ENCODE data around the gene BCLAF3.

The BCLAF3 gene

DNA sequence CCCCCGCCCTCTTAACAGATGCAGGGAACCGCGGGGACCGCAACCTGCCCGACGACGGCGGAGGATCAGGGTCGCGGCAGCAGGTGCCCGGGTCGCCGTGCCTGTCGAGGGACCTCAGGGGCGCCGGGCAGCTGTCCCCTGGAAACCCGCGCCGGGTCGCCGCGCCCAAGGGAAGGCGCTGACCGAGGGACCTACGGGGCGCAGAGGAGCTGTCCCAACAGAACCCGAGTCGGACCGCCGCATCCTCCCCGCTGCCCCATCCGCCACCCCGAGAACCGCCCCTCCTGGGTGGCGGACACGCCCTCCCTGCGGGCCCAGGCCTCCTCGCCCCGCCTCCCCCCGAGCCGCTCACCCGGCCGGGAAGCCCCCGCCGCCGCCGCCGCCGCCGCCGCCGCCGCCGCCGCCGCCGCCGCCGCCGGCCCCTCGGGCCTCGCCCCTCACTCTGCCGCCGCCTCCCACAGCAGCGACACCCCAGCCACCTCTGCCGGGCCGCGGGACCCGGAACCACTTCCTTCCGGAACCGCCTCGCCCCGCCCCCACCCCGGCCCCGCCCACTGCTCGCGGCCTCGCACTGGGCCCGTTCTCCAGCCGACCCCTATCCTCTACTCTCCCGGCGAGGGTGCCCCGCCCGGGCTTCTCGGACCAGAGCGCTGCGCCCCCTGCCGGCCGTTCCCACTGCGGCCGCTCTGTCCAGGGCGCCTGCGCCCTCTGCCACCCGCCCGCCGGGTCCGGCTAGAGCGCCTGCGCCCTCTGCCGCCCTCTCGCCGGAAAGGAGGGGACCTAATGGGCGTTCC lies at the start of gene BCLAF3:
Gene BCLAF3, minus strand, starts transcription at position 506 of the 794 bp plus-strand sequence. CDS start 20,797 bp downstream, outside the sequence.
- peak; percentile 73 to 76 for DNase-seq (ENCODE audit: low read depth in 2 of 2)

DNA sequence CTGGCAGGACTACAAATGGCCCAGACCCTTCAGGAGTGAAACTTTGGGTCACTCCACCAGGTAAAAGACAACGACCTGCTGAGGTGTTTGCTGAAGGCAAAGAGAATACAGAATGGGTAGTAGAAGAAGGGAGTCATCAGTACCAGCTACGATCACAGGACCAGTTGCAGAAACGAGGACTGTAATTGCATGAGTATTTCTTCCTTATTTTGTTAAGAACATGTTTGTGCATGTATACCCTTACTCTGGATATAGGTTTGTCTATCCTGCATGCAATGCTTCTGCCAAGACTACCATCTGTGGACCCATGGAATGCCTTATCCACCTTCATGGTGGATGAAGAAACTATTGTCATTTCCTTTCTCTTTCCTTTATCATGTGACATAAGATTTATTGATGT lies 48.1 kb upstream of the BCLAF3 start:
- no peak for DNase-seq (ENCODE audit: low read depth in 2 of 2)

DNA sequence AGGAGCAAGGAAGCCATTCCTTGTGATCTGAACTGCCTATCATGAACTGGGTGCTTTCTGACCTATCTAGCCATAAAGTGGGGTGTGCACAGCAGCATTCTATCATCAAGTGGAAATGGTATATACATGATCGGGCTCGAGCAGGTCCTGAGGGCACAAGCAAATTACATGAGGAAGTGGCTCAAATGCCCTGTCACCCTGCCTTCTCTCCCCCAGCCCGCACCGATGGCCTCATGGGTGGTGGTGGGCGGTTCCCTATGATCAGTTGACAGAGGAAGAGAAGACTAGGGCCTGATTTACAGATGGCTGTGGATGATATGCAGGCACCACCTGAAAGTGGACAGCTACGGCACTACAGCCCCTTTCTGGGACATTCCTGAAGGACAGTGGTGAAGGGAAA lies 46.3 kb upstream of the BCLAF3 start:
- DNase-seq (ENCODE audit: low read depth in 2 of 2) = no peak

DNA sequence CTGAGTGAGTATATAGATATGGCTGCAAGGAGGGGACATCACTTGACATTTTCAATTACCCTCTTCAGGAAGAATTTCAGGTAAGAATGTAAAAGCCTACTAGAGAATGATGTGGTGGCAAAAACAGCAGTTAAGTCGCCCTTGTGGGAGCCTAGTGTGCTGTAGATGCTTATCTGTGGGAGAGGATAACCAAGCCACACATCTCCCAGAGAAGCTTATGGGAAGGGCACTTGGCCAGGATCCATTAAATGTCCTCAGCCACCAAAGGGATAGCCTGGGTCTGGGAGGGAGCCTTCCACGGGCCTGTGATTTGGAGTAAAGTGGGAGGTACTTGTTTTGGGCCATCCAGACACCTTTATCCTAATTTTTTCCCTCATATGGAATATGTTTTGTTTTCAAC lies 41.3 kb upstream of the BCLAF3 start:
- no peak for DNase-seq (ENCODE audit: low read depth in 2 of 2)

DNA sequence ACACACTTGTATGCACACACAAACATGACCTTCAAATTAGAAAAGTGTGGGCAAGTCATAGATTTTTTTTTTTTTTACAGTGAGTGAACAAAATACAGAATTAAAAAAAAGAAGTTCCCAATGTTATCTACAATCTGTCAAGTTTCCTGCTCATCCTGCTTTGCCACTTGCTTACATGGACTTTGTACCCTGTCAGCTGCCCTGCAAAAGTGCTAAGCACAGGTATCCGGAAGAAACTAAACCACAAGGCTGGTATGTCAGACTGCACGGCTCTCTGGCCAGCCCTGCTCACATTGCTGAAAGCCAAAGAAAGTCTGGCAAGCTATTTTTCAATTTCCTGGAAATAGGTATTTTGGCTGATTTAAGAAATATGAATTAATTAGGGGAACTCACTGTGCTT lies 38.9 kb upstream of the BCLAF3 start:
- DNase-seq (ENCODE audit: low read depth in 2 of 2) = no peak

DNA sequence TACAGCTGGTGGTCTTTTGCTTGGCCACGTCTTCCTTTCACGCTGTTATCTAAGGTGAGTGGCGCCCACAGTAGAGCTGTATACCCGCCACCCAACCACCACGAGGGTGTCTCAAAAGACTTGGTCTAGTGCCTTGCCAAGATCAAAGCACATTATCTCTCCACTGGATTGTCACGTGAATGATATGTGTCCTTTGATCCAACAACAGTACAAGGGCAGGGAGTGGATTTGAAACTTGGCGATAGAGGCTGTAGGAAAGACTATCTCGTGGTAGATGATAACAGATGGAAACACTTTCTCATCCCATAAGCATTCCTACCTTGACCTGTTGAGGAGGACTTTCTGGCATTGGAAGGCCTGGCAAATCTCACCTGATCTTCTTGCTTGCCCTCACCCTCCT lies 37.7 kb upstream of the BCLAF3 start:
- DNase-seq (ENCODE audit: low read depth in 2 of 2) = no peak

DNA sequence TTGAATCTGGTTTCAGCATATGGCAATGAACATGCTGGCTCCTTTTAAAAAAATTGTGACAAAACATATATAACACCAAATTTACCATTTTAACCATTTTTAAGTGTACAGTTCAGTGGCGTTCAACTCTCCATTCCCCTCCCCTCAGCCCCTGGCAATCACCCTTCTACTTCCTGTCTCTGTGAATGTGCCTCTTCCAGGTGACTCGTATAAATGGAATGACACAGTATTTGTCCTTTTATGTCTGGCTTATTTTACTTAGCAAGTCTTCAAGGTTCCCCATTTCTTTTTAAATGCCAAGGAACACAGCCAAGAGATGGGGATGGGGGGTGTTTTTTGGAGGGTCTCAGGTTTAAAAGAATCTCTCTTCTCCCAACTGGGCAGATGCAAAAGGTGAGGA lies 35.4 kb upstream of the BCLAF3 start:
- DNase-seq (ENCODE audit: low read depth in 2 of 2) = no peak

DNA sequence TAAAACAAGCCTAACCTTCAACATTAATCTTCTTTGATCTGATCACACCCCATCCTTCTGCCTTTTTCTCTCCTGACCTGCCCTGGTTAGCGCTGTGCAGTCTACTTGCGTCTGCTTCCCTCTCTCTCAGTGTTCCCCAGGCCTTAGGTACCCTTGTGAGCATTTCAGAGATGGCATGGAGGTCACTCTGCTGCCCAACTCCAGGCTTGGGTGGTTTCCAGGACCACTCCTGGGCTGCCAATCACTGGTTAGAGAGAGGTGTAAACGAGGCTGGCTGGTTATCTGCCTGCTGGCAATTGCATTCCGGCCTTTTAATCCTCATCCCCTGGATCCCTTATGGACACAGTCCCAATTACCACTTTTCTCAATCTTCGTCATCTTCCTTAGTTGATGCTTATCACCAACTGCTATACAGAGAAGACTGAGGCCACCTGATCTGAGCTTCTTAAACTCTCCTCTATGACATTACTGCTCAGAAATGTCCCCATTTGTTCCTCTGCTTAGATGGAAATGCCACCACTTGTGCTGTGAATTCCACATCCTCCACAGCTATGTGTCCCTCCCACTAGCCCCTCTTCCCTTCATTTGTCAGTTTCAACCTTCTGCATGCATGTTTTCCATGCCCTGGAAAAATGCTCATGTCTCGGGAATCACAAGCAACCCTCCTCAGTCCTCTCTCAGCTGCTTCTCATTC lies 29.0 kb upstream of the BCLAF3 start:
- DNase-seq (ENCODE audit: low read depth in 2 of 2) = no peak

DNA sequence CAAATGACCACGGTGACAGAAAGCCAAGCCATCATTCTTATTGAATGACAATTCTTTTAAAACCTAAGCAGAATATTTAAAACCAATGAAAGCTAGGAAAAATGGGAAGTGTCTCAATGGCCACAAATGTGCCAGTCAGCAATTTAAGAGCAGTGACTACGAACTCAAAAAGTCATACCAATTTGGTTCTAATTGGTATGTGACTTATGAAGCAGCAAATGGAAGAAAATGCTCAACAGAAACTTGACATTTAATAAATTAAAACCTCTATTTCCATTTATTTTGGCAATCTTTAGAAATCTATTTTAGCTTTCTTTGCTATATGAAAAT lies 25.7 kb upstream of the BCLAF3 start:
- DNase-seq (ENCODE audit: low read depth in 2 of 2) = no peak

DNA sequence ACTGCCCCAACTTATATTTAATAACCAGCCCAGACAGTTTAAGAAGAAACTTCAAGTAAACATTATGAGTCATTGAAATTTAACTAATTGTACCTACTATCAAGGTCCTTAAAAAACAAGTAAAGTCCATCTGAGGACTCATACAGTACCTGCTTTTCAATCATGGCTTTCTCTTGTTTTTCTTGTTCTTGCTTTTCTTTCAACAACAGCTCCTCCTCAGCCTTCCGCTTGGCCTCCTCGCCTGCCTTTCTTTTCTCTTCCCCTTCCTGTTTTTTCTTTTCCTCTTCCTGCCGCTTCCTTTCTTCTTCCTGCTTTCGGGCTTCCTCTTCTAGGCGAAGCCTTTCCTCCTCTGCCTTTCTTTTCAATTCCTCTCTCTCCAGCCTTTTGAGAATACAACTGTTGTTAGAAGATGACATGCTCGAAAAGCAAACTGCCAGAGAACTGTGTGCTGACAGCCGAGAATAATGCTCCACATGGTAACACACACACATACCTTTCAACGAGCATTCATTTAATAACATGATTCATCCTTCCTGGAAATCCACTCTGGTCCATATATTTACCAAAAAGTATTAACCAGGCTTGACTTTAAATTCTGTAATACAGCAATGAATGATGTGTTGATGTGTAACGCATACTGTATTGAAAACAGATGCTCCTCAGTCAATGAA lies 25.2 kb upstream of the BCLAF3 start:
- no peak for DNase-seq (ENCODE audit: low read depth in 2 of 2)

DNA sequence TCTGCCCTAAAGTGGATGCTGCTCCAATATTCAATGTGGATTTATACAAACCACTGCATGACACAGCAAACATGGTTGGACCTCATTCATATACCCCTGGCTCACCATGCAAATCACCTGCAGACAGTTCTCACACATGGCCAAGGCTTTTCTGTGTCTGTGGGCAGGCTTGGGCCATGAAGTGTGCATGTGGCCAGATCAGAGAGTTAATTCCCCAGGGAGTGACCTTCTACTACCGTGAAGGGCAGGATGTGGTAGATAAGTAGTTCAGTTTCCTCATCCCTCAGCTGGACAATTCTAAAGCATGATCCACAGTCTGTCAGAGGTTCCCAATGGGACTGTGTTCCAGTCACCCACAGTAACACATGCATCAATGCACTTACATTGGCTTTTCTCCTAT lies 24.6 kb upstream of the BCLAF3 start:
- DNase-seq (ENCODE audit: low read depth in 2 of 2) = no peak

DNA sequence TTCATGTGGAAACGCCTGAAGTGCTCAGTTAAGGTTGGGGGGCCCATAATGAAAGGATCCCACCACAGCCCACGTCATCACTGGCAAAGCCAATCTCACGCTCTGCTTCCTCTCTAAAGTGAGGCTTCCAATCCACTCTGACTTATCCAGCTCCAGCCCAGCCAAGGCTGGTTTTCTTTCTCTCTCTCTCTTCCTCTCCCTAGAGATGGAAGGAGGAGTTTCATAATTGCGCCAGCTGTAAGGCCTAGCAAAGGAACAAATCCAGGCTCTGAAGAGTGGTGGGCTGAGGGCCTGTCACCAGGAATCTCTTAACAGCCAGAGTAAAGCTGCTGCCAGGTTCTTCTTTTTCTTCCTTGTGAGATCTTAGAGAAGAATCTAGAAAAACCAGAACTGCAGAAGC lies 20.7 kb upstream of the BCLAF3 start:
- no peak for DNase-seq (ENCODE audit: low read depth in 2 of 2)

DNA sequence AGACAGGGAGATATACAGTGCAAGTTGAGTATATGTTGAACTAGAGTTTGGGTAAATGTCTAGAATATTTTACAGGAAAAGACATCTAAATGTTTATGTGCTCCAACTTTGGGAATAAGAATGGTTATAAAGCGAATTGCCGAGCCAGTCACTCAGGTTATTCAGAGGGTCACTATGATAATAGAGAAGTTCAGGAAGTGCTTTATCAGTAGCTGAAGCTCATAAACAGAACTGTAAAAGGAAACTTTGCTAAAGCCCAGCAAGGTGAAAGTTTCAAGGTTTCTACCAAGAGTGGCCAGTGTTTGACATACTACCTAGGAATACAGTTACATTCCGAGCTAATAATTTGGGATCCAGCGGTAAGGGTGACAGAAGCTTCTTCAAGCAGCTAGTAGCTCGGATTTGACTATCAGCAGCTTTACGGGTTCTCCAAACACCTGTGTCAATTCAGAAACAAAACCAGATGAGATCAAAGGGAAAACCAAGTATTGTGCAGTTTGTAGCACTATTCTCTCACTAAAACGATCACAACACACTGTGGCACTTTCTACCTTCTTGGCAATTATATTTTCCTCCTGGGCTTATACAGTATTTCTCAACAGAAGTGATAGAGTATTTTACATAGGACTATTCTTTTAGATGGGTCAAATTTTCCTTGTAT lies 17.2 kb upstream of the BCLAF3 start:
- DNase-seq (ENCODE audit: low read depth in 2 of 2) = no peak

DNA sequence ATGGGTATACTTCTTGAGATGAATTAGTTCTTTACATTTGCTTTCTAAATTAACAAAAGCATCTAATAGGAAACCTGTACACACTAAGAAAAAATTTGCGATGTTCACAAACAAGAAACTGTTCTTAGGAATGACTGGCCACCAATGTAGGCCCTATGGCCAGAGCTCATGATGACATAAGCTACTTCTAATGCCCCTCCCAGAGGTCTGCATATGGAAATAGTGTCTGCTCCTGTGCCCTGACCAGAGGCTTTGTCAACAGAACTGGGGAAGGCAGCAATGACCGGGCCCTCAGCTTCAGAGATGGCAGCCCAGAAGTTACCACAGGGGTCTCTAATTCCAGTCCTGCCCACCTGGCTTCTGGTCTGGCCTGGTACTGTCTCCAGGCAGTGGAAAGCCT lies 15.0 kb upstream of the BCLAF3 start:
- DNase-seq (ENCODE audit: low read depth in 2 of 2) = no peak

DNA sequence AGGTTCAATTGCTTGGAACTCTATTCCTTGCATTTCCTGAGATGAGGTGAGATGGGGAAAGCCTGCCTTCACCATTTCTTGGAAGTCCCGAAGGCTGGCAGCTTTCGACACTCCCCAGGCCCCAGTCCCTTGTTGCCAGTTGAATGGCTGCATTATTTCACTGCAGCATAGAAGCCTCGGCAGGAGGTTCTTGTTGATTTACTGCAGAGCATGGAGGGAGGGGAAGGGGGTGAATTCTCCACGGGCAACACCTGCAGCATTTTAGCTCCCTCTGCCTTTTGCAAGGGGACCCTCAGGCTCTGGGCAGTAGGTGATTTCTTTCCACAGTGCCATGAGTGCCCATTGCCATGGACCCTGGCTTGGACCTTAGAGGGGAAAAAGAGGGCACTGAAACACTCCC lies 10.7 kb upstream of the BCLAF3 start:
- DNase-seq (ENCODE audit: low read depth in 2 of 2) = no peak

DNA sequence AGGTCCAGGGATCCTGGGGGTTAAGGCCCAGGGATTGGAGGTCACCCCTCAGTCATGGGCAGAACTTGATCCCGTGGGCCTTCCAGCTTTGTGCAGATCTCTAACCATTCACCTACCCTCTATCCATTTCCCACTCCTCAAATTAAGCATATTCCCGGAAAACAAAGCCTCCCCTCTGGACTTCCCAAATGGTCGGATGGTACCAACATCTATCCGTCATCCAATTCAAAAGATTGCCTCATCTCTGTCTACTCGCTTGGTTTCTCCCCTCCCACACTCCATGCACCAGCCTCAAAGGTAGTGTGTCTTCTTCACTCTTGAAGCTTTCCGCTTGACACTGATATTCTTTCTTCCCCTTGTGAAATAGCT lies 473 bp upstream of the BCLAF3 start:
- DNase-seq (ENCODE audit: low read depth in 2 of 2) = no peak

DNA sequence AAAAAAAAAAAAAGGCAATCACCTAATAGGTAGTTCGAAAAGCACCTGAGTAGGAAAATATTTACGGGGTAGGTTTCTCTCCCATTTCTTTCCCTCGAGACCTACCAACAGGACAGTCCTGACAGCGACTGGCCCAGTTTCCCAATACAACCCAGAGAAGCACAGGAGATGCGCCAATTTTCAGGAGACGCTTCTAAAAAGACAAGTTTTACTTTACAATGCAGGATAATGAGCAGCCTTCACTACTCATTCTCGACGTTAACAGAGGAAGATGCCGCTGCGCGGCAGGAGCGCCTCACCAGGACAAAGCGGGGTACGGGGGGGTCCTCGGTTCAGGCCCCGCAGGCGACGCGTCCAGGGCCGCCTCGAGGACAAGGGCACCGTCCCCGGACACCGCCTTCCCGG lies 708 bp downstream of the BCLAF3 start:
- DNase-seq (ENCODE audit: low read depth in 2 of 2) = no peak

DNA sequence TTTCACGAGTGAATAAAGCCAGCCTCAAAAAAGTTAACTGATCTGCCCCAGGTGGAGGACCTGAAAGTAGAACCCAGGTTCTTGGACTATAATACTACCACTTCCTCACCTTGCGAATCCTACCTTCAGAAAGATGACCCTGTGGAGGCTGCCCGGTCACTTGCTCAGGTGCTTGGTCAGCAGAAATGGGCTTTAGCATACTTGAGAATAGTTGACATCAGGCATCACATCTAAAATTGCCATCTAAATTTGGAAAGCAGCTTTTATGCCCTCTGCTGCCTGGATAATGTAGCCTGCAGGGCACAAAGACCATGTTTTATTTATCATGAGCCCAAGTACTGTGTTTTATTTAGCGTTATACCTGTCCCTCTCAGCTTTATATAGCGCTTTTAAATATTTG lies 3.0 kb downstream of the BCLAF3 start:
- DNase-seq (ENCODE audit: low read depth in 2 of 2) = no peak

DNA sequence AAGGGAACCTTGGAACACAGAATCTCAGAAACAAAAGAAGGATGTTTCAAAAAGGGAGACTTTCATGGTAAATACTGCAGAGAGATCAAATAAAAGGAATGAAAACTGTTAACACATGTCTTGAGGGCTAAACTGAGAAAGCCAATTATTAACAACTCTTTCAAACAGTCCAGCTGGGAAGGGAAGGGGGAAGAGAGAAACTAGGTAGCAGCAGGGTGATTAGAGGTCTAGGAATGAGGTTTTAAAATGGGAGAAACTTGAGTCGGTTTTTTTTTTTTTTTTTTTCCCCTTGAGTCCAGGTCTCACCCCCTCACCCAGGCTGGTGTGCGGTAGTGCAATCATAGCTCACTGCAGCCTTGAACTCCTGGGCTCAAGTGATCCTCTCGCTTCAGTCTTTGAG lies 4.3 kb downstream of the BCLAF3 start:
- no peak for DNase-seq (ENCODE audit: low read depth in 2 of 2)

DNA sequence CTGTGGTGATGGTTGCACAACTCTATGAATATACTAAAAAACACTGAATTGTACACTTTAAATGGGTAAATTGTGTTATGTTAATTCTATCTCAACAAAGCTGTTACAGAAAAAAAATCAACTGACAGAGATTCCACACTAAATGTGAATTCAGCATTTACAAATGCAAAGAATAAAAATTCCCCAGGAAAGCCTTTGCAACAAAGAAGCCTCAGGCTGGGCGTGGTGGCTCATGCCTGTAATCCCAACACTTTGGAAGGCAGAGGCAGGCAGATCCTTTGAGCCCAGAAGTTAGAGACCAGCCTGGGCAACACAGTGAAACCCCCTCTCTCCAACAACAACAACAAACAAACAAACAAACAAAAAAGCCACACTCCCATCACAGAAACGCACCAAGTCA lies 8.9 kb downstream of the BCLAF3 start:
- DNase-seq (ENCODE audit: low read depth in 2 of 2) = no peak

DNA sequence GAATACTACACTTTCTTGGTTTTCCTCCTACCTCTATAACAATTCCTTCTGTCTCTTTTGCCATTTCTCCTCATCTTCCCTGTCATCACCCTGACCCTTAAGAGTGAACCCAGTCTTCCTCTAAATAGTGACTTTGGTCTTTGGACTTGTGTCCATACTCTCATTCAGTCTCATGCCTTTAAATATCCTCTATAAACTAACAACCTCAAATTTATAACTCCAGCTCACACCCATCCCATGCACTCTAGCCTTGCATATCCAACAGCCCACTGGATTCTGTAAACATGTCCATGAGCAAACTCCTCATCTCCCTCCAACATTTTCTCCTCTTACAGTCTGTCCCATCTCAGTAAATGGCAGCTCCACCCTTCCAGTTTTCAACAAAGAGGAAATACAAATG lies 15.0 kb downstream of the BCLAF3 start:
- no peak for DNase-seq (ENCODE audit: low read depth in 2 of 2)

DNA sequence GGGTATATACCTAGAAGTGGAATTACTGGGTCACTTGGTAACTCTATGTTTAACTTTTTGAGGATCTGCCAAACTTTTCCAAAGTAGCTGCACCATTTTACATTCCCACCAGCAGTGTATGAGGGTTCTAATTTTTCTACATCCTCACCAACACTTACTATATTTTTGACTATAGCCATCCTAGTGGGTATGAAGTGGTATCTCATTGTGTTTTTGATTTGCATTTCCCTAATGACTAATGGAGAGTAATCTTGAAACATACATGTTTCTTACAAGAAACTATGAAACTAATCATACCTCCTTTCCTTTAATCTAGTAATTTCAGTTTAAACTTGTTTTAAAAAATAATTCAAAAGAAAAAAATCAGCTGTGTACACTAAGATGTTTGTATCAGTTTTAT lies 17.9 kb downstream of the BCLAF3 start:
- DNase-seq (ENCODE audit: low read depth in 2 of 2) = no peak

DNA sequence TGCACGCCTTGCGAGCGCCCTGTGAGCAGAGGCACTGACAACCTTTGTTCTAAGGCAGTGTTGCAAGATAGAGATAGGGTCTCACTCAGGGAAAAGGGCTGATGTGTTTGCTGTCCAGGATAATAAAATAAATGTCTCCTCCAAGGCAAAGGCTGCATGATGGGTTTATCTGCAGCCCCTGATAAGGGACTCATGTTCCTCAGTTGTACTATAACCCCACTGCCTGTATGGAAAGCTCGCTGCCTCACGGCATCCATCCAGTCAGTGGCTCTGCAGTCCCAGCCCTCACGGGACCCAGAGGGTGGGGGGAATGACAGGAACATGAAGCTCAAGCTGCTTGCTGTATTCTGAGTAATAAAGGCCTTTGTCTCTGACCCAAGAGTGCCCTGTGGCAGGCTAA lies 22.6 kb downstream of the BCLAF3 start:
- DNase-seq (ENCODE audit: low read depth in 2 of 2) = no peak

Data from stimulated activated CD8-positive, alpha-beta memory T cell treated with anti-CD3 and anti-CD28 coated beads, Interleukin-2, amount 100 ng/mL, for 1 hour (primary cell).